ENCODE results near the gene KCNIP2.

Gene KCNIP2

DNA sequence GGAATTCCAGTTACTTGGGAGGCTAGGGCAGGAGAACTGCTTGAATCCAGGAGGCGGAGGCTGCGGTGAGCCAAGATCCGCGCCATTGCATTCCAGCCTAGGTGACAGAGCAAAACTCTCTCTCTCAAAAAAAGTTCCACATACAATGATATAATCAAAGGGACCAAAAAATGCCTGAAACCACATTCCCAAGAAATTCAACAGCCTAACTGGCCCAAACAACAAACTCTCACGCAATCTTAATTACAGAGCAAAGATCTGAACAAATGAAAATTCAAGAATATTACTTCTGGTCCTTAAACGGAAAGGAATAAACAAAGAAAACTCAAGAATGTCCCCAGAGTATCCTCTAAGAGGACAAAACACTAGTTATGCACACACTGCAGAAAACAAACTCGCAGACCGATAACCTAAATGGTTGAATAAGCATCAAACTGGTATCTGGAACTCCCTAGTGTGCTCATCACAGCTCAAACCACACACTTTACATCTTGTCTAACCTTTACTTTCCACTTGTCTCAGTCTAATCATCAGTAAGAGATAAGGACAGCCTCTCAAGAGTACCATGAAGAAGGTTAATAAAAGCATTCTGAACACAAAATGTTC, 29.0 kb downstream of the KCNIP2 start:
- POLR2A ChIA-PET: no interaction called here
- DNase-seq (ENCODE audit: extremely low spot score): no peak
- CTCF ChIA-PET: interaction anchor here (0.5 to 2.2 kb wide), 2 partner anchors 33 to 110 kb away, joined by 3 to 6 read pairs; no protein-coding TSS in a partner anchor

DNA sequence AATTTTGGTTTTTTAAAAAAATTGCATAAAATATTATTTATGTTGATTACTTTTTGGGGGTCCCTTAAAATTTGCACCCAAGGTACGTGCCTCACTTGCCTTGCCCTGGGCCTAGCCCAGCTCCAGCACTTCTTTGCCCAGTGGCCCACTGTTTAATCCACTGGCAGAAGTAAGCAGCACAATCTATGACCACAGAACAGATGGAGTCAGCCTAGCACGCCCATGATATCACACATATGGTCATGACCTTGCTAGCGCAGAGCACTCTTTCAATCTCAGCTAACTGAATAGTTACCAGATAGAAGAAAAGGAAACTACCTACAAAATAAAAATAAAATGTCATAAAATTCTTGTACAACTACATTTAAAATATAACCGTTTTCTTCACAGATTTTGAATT, 31.0 kb downstream of the KCNIP2 start:
- CTCF ChIA-PET: interaction anchor here (1.3 kb wide), 1 partner anchor 31 kb away, joined by 3 read pairs; no protein-coding TSS in a partner anchor
- no peak for DNase-seq (ENCODE audit: extremely low spot score)
- no peak for TF ChIP-seq ZNF384 (IDR thresholded peaks at IDR 0.05)
- no peak for TF ChIP-seq FOXA1 (IDR thresholded peaks at IDR 0.05)
- TF ChIP-seq NFRKB (IDR thresholded peaks at IDR 0.05): no peak
- TF ChIP-seq PKNOX1 (IDR thresholded peaks at IDR 0.05): no peak
- no peak for TF ChIP-seq L3MBTL2 (conservative IDR thresholded peaks at IDR 0.05)
- TF ChIP-seq ELF4 (IDR thresholded peaks at IDR 0.05): no peak
- no peak for TF ChIP-seq FOXM1 (IDR thresholded peaks at IDR 0.05; ENCODE audit: borderline replicate concordance)
- no peak for TF ChIP-seq SP1 (IDR thresholded peaks at IDR 0.05)
- TF ChIP-seq ARNT (IDR thresholded peaks at IDR 0.05): no peak
- TF ChIP-seq FOXK2 (IDR thresholded peaks at IDR 0.05): no peak
- TF ChIP-seq BHLHE40 (IDR thresholded peaks at IDR 0.05; ENCODE audit: borderline replicate concordance): no peak
- TF ChIP-seq HDGF (IDR thresholded peaks at IDR 0.05; ENCODE audit: borderline replicate concordance): no peak
- TF ChIP-seq SUZ12 (IDR thresholded peaks at IDR 0.05): no peak
- no peak for TF ChIP-seq CTBP1 (IDR thresholded peaks at IDR 0.05; ENCODE audit: borderline replicate concordance)
- TF ChIP-seq TARDBP (IDR thresholded peaks at IDR 0.05): no peak
- no peak for TF ChIP-seq LEF1 (IDR thresholded peaks at IDR 0.05; ENCODE audit: borderline replicate concordance)
- POLR2A ChIA-PET: no interaction called here

More for the DNA sequence above, 29.0 kb downstream of the KCNIP2 start:
- TF ChIP-seq FOXM1 (IDR thresholded peaks at IDR 0.05; ENCODE audit: borderline replicate concordance) (no peak), HDGF (IDR thresholded peaks at IDR 0.05; ENCODE audit: borderline replicate concordance) (no peak), TARDBP (IDR thresholded peaks at IDR 0.05) (no peak), SP1 (IDR thresholded peaks at IDR 0.05) (no peak), ELF4 (IDR thresholded peaks at IDR 0.05) (no peak), CTBP1 (IDR thresholded peaks at IDR 0.05; ENCODE audit: borderline replicate concordance) (no peak), SUZ12 (IDR thresholded peaks at IDR 0.05) (no peak), L3MBTL2 (conservative IDR thresholded peaks at IDR 0.05) (no peak), ARNT (IDR thresholded peaks at IDR 0.05) (no peak), LEF1 (IDR thresholded peaks at IDR 0.05; ENCODE audit: borderline replicate concordance) (no peak), FOXA1 (IDR thresholded peaks at IDR 0.05) (no peak), ZNF384 (IDR thresholded peaks at IDR 0.05) (no peak), NFRKB (IDR thresholded peaks at IDR 0.05) (no peak), FOXK2 (IDR thresholded peaks at IDR 0.05) (no peak), PKNOX1 (IDR thresholded peaks at IDR 0.05) (no peak), BHLHE40 (IDR thresholded peaks at IDR 0.05; ENCODE audit: borderline replicate concordance) (no peak)

GRCh38 chr10:101807158-101807557, 36.4 kb downstream of the KCNIP2 start:
- no peak for TF ChIP-seq BHLHE40 (IDR thresholded peaks at IDR 0.05; ENCODE audit: borderline replicate concordance)
- no peak for TF ChIP-seq SUZ12 (IDR thresholded peaks at IDR 0.05)
- no peak for TF ChIP-seq HDGF (IDR thresholded peaks at IDR 0.05; ENCODE audit: borderline replicate concordance)
- TF ChIP-seq SP1 (IDR thresholded peaks at IDR 0.05): no peak
- no peak for TF ChIP-seq ZNF384 (IDR thresholded peaks at IDR 0.05)
- no peak for DNase-seq (ENCODE audit: extremely low spot score)
- ChIA-PET CTCF (no interaction called here), POLR2A (no interaction called here)

DNA sequence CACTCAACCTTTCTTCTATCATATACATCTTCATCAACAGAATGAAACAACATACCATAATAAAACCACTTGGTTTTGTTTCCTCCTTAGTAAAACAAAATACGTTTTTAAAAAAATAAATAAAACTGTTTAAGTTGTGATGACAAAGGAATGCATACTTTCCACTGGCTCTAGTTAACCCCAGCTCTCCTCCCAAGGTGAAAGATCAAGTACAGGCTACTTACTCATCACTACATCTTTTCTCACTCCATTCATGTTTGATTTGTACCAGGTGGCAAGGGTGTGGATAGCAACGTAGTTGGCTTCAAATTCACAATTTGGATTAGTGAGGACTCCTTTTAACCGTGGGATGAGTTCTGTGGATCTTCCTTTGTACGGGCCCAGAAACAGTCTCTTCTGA, 40.1 kb downstream of the KCNIP2 start:
- CTCF ChIA-PET: no interaction called here
- no peak for DNase-seq (ENCODE audit: extremely low spot score)
- POLR2A ChIA-PET: interaction anchor here (1.5 kb wide), 1 partner anchor 14 kb away, joined by 7 read pairs; the partner anchor contains the start of gene OGA
- TF ChIP-seq L3MBTL2 (conservative IDR thresholded peaks at IDR 0.05): no peak
- TF ChIP-seq NFRKB (IDR thresholded peaks at IDR 0.05): no peak
- no peak for TF ChIP-seq CTBP1 (IDR thresholded peaks at IDR 0.05; ENCODE audit: borderline replicate concordance)
- TF ChIP-seq TARDBP (IDR thresholded peaks at IDR 0.05): no peak
- no peak for TF ChIP-seq FOXA1 (IDR thresholded peaks at IDR 0.05)
- TF ChIP-seq SP1 (IDR thresholded peaks at IDR 0.05): no peak
- no peak for TF ChIP-seq ELF4 (IDR thresholded peaks at IDR 0.05)
- TF ChIP-seq LEF1 (IDR thresholded peaks at IDR 0.05; ENCODE audit: borderline replicate concordance): no peak
- TF ChIP-seq BHLHE40 (IDR thresholded peaks at IDR 0.05; ENCODE audit: borderline replicate concordance): no peak
- no peak for TF ChIP-seq ARNT (IDR thresholded peaks at IDR 0.05)
- TF ChIP-seq FOXM1 (IDR thresholded peaks at IDR 0.05; ENCODE audit: borderline replicate concordance): no peak
- no peak for TF ChIP-seq FOXK2 (IDR thresholded peaks at IDR 0.05)
- TF ChIP-seq ZNF384 (IDR thresholded peaks at IDR 0.05): no peak
- no peak for TF ChIP-seq SUZ12 (IDR thresholded peaks at IDR 0.05)
- no peak for TF ChIP-seq HDGF (IDR thresholded peaks at IDR 0.05; ENCODE audit: borderline replicate concordance)
- TF ChIP-seq PKNOX1 (IDR thresholded peaks at IDR 0.05): no peak

- ChIA-PET POLR2A (interaction anchor here (1.0 kb wide), 1 partner anchor 20 kb away, joined by 3 read pairs; the partner anchor contains the start of gene OGA), CTCF (interaction anchor here (0.6 to 1.5 kb wide), 2 partner anchors 17 to 626 kb away, joined by 4 to 6 read pairs; no protein-coding TSS in a partner anchor)
- no peak for TF ChIP-seq CTBP1 (IDR thresholded peaks at IDR 0.05; ENCODE audit: borderline replicate concordance)
- TF ChIP-seq LEF1 (IDR thresholded peaks at IDR 0.05; ENCODE audit: borderline replicate concordance): no peak
- no peak for TF ChIP-seq ELF4 (IDR thresholded peaks at IDR 0.05)
- TF ChIP-seq L3MBTL2 (conservative IDR thresholded peaks at IDR 0.05): no peak
- no peak for TF ChIP-seq ZNF384 (IDR thresholded peaks at IDR 0.05)
- no peak for TF ChIP-seq ARNT (IDR thresholded peaks at IDR 0.05)
- no peak for TF ChIP-seq SP1 (IDR thresholded peaks at IDR 0.05)
- TF ChIP-seq SUZ12 (IDR thresholded peaks at IDR 0.05): no peak
- no peak for TF ChIP-seq FOXK2 (IDR thresholded peaks at IDR 0.05)
- no peak for DNase-seq (ENCODE audit: extremely low spot score)
Observed at GRCh38 chr10:101797403-101798059, 46.1 kb downstream of the KCNIP2 start.

Measured in HEK293T (cell line).